Parathyroid adenoma (tissue), 2 donors: ENCODE measurements around the gene PRDM2.

ENCODE experiments used
- H2AFZ ChIP-seq: fragments of 300-600 bp; sonication (generic); one replicate; pipeline ENCODE4 v1.7.0; 2017; ENCODE audit warnings: antibody characterized with exemption, mild to moderate bottlenecking
- H3K27ac ChIP-seq: fragments of 300-600 bp; sonication (generic); one replicate; pipeline ENCODE4 v1.7.0; 2017
- H3K27me3 ChIP-seq: fragments of 300-600 bp; sonication (generic); one replicate; pipeline ENCODE4 v1.7.0; 2017; ENCODE audit warnings: low read length; ENCODE audit not compliant: control insufficient read depth, insufficient read depth
- H3K36me3 ChIP-seq: fragments of 300-600 bp; sonication (generic); one replicate; pipeline ENCODE4 v1.7.0; 2017; ENCODE audit warnings: low read length; ENCODE audit not compliant: control insufficient read depth, insufficient read depth
- H3K4me1 ChIP-seq: fragments of 300-600 bp; sonication (generic); one replicate; pipeline ENCODE4 v1.7.0; 2017; ENCODE audit warnings: control low read depth
- H3K4me2 ChIP-seq: fragments of 300-600 bp; sonication (generic); one replicate; pipeline ENCODE4 v1.7.0; 2017; ENCODE audit warnings: low read length
- H3K4me3 ChIP-seq: fragments of 300-600 bp; sonication (generic); one replicate; pipeline ENCODE4 v1.7.0; 2017; ENCODE audit warnings: low read depth, low read length
- H3K79me2 ChIP-seq: fragments of 300-600 bp; sonication (generic); one replicate; pipeline ENCODE4 v1.7.0; 2017; ENCODE audit warnings: control low read depth
- H3K9ac ChIP-seq: fragments of 300-600 bp; sonication (generic); one replicate; pipeline ENCODE4 v1.7.0; 2017; ENCODE audit warnings: mild to moderate bottlenecking
- H3K9me3 ChIP-seq: fragments of 300-600 bp; sonication (generic); one replicate; pipeline ENCODE4 v1.7.0; 2017; ENCODE audit warnings: low read length; ENCODE audit not compliant: control insufficient read depth
- TF ChIP-seq, protein P1 (sequence below): fragments of 300-600 bp; sonication (generic); IDR thresholded peaks from one replicate; pipeline ENCODE4 v1.7.0; 2017; ENCODE audit warnings: antibody characterized with exemption, mild to moderate bottlenecking
- donor health status: primary hyperparathyroidism.

Gene PRDM2

DNA sequence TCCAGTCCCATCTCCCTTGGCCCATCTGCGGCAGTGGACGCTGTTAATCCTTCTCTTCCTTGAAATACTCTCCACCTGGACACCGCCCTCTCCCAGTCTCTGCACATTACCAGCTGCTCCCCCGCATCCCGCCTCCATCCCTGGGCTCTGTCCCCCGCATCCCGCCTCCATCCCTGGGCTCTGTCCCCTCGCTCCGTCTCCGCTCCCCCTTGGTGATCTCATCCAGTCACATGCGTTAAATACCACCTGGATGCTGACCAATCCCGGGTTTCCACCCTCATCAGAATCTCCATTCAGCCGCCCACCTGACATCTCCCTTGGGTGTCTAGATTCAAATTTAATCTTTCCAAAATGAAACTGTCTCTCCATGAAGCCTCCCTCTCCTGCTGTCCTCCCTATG lies 106.1 kb downstream of the PRDM2 start:
- Histone ChIP-seq H2AFZ (no peak overlapping the region), H3K27me3 (no peaks in the 10 kb centered on the region), H3K79me2 (no peaks in the 10 kb centered on the region)

DNA sequence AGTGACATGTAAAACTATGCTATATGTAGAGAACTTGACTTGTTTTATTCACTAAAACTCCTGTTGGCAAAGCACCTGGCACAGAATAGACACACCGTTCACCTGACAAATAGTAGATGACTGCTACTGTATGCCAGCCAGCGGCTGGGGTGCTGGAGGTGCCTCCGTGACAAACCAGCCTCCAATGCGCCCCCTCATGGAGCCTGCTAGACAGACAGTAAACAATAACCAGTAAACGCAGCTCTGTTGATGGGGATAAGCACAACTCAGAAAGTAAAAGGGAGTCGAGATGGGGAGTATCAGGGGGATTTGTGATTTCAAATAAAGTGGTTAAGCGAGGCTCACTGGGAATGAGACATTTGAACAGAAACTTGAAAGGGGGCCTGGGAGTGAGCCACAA lies 107.2 kb downstream of the PRDM2 start:
- no peaks in the 10 kb centered on the region for H3K27me3 ChIP-seq
- no peaks in the 10 kb centered on the region for H3K4me1 ChIP-seq
- no peaks in the 10 kb centered on the region for H3K9me3 ChIP-seq
- no peaks in the 10 kb centered on the region for H3K36me3 ChIP-seq
- H3K9ac ChIP-seq, result no peak overlapping the region
- no peak overlapping the region for H2AFZ ChIP-seq
- no peak overlapping the region for H3K27ac ChIP-seq
- no peaks in the 10 kb centered on the region for H3K79me2 ChIP-seq
- TF ChIP-seq, protein P1, sequence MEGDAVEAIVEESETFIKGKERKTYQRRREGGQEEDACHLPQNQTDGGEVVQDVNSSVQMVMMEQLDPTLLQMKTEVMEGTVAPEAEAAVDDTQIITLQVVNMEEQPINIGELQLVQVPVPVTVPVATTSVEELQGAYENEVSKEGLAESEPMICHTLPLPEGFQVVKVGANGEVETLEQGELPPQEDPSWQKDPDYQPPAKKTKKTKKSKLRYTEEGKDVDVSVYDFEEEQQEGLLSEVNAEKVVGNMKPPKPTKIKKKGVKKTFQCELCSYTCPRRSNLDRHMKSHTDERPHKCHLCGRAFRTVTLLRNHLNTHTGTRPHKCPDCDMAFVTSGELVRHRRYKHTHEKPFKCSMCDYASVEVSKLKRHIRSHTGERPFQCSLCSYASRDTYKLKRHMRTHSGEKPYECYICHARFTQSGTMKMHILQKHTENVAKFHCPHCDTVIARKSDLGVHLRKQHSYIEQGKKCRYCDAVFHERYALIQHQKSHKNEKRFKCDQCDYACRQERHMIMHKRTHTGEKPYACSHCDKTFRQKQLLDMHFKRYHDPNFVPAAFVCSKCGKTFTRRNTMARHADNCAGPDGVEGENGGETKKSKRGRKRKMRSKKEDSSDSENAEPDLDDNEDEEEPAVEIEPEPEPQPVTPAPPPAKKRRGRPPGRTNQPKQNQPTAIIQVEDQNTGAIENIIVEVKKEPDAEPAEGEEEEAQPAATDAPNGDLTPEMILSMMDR, result no peak
- H3K4me3 ChIP-seq, result no peak overlapping the region
- no peak overlapping the region for H3K4me2 ChIP-seq

More for the DNA sequence above, 106.1 kb downstream of the PRDM2 start:
- H3K4me2 ChIP-seq, result no peak overlapping the region
- no peaks in the 10 kb centered on the region for H3K36me3 ChIP-seq
- H3K9me3 ChIP-seq, result no peaks in the 10 kb centered on the region
- no peak overlapping the region for H3K9ac ChIP-seq
- TF ChIP-seq, protein P1, result no peak
- no peaks in the 10 kb centered on the region for H3K4me1 ChIP-seq
- H3K27ac ChIP-seq, result no peak overlapping the region
- no peak overlapping the region for H3K4me3 ChIP-seq

- Histone ChIP-seq H2AFZ (no peak overlapping the region), H3K27me3 (no peaks in the 10 kb centered on the region), H3K36me3 (no peaks in the 10 kb centered on the region), H3K79me2 (no peaks in the 10 kb centered on the region), H3K4me2 (no peak overlapping the region), H3K27ac (no peak overlapping the region), H3K4me3 (no peak overlapping the region), H3K9me3 (no peaks in the 10 kb centered on the region), H3K4me1 (no peaks in the 10 kb centered on the region), H3K9ac (no peak overlapping the region)
- TF ChIP-seq, protein P1, result no peak
These were observed 108.7 kb downstream of the PRDM2 start for GRCh38 chr1:13808729-13809131.

GRCh38 chr1:13809461-13810159 lies 109.6 kb downstream of the PRDM2 start:
- H3K9ac ChIP-seq, result no peak overlapping the region
- H3K27me3 ChIP-seq, result no peaks in the 10 kb centered on the region
- H3K4me3 ChIP-seq, result no peak overlapping the region
- H3K4me1 ChIP-seq, result no peaks in the 10 kb centered on the region
- TF ChIP-seq, protein P1, result no peak
- H3K27ac ChIP-seq, result no peak overlapping the region
- H3K79me2 ChIP-seq, result no peaks in the 10 kb centered on the region
- H2AFZ ChIP-seq, result no peak overlapping the region
- H3K4me2 ChIP-seq, result no peak overlapping the region
- H3K9me3 ChIP-seq, result no peaks in the 10 kb centered on the region
- H3K36me3 ChIP-seq, result no peaks in the 10 kb centered on the region
